Right forelimb (tissue), 1 donor: ENCODE data around the gene ACTG2.

ENCODE experiments used
- DNase-seq: peaks from one replicate; pipeline ENCODE4 v3.0.0-alpha.2; 2018

ACTG2 gene

DNA sequence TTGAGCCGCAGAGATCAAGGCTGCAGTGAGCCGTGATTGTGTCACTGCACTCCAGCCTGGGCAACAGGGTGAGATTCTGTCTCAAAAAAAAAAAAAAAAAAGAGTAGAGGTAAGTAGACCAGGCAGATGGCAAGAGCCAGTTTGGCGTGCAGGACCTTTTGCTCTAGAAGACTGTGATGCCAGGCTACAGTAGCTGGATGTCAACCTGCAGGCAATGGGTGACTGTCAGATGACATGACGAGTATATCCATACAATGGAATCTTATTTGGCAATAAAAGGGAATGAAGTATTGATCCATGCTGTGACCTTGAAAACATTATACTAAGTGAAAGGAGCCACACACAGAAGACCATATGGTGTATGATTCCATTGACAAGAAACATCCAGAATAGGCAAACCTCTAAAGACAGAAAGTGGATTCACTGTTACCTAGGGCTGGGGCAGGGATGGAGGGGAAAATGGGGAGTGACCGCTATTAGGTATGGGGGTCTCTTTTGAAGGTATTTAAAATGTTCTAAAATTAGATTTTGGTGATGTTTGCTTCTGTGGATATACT is 22.7 kb downstream of the ACTG2 start:
- DNase-seq = no peak

DNA sequence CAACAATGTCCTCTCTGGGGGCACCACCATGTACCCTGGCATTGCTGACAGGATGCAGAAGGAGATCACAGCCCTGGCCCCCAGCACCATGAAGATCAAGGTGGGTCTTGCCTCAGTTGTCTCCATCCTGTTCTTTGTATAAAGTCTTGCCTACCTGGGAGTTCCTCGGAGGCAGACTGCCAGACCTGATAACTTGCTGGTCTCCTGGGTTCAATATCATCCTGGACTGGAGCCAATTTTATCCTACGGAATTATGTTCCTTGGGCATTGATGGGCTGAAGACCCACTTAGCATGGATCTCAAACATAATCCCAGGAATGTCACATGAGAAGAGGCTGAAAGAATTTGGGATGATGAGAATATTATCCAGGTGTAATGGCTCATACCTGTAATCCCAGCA is 23.9 kb downstream of the ACTG2 start:
- no peak for DNase-seq

DNA sequence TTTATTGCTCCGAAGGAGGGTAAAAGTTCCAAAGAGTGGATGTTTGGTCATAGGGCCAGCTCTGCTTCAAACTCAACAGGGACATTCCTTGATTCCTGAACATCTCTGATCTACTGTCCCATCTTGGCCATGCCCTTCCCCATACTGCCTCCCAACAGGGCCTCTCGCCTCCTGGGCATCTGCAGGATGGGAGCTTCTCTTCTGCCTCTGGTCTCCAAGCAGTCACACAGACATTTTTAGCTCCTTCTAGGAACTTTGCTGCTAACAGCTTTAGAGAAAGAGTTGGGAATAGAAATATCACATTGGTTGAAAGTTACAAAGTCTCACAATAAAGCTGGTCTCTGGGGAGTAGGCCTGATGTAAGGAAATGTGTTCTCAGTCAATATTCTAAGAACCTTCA is 24.5 kb downstream of the ACTG2 start:
- no peak for DNase-seq

DNA sequence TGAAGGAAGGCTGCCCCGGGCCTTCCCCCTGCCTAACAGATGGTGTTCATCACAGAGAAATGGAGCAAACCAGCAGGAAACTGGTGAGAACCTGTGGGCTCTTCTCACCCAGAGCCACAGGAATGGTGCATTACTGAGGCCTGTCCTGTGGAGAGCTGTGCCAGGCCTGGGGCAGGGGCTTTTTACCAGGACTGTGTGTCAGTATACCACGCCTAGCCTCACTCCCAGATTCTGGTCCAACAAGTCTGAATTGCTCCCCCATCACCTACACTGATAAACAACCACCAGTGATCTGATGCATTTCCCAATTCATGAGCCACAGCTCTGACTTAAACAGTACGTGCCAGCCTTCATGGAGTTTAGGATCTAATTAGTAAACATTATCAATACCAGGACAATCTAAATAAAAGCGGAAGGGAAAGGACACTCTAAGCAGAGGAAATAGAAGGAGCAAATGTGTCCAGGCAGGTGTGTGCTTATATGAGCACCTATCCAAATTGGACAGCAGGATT is 24.9 kb downstream of the ACTG2 start:
- DNase-seq = no peak

DNA sequence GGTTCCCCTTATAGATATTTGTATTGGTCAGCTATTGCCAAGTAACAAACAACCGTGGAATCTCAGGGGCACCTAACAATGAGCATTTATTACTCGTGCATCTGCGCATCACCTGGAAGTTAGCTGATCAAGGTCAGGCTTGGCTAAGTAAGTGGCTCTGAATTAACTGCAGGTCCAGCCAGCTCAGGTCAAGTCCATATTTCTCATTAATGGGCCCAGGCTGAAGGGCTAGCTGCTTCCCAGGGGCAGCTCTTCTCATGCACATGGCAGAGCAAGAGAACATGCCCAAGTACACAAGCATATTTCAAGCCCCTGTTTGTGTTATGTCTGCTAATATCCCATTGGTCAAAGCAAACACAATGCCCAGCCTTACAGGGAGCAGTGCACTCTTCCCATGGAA is 26.0 kb downstream of the ACTG2 start:
- DNase-seq = no peak

DNA sequence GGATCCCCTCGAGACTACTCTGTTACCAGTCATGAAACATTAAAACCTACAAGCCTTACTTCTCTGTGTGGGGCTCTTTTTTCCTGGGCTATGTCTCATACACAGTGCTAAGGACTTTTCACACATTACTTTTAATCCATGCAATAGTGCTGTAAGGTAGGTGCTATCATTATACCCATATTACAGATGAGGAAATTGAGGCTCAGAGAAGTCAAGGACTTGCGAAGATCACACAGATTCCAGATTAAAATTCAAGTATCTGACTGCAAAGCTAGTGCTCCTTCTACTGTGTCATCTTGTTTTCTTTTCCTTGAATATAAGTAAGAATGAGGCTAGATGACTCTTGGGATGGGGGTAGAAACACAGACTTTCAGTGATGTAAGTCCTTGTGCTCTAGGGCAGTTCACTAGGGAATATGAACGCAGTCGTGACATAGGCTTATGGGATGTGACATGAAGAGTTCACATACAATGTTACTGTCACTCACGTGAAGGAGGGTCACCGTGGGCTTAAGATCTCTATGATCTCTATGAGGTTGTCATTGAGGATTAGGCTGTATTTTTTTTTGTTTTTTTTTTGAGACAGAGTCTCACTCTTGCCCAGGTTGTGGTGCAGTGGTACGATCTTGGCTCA is 26.9 kb downstream of the ACTG2 start:
- no peak for DNase-seq

DNA sequence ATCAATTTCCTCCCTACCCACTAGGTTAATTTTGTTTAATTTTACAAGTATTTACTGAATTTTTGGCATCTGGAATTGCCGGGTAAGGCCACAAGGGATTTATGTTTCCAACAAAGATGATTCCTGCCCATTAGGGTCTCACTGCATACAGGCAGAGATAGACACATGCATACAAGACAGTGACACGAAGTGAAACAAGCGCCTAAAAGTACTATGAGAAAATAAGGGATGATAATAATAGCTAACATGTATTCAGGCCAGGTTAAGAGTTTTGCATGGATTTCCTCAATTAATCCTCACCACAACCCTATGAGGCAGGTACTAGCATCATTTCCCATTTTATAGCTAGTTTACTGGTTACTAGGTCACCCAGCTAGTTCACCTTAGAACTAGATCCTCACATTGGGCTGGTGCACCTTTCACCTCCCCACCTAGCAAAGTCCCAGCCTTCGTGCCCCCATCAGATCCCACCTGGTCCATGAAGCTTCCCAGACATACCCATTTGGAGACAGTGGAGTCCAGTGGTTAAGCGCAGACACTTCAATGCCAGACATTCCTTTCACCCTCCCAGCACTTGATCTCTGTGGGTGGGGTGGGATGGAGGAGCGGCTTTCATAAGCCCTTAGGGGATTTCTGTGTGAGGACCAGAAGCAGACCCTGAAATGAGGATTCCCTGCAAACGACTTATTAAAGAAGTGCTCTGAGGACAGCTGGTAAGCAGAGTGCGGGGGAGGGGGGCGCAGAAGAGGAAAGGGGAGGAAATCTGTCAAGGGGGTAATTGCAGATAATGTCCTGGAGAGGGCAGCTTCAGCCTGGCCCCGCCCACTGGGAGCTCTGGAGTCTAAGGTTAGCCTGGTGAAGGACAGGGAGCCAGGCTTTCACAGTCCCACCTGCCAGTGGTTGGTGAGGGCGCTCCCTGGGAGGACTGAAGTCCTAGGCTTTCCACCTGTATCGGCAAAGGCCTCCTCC is 28.1 kb downstream of the ACTG2 start:
- DNase-seq = no peak

DNA sequence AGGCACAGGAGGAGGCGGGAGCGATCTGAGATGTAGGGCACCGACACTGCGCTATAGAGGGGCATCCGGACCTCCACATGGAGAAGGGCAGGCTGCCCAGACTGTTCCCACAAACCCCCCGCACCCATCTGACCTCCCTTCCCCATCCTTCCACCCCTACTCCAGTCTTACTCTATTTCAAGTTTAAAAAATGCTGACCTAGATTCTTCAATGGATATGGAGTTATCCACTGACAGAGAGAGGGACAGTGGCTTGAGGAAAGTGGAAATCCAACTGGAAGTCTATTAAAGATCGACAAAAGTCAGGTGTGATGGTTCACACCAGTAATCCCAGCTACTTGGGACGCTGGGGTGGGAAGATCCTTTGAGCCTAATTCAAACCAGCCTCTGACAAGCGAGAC is 28.8 kb downstream of the ACTG2 start:
- DNase-seq = no peak

DNA sequence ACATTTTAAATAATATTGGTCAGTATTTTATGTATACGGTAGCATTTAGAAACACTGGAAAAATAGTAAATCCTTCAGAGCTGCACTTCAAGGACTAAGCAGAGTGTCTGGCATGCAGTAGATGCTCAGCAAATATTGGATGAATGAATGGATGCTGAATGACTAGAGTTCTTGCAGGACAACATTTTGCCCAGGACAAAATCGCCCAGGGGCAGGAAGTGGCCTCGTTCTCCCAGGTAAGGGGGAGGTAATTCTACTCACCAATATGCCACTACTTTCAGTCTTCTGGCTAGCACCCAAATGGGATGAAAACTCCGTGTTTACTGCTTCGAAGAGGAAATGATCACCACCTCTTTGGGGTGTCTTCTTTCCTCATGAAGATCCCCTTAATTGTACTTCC is 29.9 kb downstream of the ACTG2 start:
- no peak for DNase-seq

DNA sequence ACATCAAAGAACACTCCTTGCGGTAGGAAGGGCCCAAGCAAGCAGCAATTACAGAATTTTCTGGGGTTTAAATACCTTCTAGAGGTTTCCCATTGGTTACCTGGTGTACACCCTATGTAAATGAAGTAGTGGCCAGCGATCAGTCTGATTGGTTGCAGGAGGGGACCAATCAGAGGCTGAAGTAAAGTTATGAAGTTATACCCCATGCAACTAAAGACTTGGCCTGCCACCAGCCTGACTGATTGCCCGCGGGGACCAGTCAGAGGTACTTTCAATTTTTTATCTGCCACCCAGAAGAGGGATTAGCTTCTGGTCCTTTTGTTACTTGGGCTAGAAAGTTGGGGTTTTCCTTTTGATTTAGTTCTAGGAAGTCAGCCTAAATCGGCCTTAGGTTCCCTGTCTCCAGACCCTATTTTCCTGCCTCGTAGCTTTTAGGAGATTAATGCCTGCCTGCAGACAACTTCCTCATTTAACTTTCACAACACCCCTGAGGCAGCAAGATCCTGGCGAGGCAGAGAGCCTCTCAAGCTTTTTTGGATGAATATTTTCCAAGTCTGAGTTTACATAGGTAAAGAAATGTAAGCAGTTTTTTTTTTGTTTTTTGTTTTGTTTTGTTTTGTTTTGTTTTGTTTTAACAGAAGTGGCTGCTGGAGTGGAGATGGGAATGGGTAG is 32.4 kb downstream of the ACTG2 start:
- no peak for DNase-seq

DNA sequence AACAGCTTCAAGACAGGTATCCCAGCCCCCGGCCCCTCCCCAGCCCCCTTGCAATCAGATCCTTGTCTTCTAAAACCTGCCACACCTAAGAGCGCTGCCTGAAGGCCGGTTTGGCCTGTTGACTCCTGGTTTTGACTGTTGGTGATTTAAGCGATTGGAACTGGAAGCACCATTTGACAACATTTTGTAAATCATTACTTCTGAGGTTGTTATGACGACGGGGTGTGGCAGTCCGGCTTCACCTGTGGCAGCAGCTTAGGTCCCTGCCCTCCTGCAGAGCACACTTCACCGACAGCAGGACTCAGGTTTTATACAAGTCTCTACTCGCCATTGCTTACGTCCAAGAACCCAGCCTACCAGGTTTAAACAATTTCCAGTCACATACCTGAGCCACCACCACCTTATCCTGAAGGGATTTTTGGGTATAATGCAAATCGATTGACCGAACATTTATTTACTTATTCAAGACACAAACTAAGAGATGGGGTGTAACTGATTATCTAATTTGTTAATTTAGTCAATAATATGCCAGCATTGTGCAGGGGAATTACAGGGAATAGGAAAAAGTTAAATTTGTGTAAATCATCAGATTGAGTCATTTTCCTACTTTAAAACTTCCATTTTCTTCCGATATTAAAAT is 33.2 kb downstream of the ACTG2 start:
- DNase-seq = no peak

DNA sequence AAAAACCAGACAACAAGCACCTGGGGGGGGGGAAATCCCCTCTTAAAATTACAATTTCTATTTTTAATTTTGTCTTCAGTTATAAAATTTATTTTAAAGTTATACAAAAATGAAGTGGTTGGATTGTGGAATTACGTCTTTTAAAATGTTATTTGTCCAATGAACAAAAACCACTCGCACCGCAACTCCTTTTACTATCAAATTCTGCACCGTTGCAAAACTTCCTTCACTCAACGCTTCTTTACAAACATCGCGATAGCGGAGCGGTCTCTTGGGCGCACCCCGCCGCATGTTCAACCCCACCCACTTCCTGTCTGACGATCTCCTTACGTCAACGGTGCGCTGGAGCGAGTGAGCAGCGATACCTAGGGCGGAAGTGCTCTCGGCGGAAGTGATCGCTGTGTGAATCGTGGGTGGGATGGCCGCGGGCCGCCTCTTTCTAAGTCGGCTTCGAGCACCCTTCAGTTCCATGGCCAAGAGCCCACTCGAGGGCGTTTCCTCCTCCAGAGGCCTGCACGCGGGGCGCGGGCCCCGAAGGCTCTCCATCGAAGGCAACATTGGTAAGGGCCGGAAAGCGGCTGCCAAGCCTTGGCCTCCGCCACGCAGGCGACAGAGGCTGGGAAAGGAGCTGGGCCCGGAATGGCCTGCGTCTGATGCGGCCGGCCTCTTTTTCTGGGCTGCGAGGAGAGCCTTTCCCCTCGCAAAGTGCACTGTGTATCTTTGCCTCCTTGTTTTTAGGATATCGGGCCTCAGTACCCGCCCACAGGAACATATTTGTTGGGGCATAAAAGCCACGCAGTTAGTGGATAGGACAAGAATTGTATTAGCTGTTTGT is 33.9 kb downstream of the ACTG2 start, which contains the start of gene DGUOK:
DGUOK (plus strand) TSS at position 388 of the 835 bp plus-strand sequence; CDS start at position 419, 31 bp downstream.
- DNase-seq = peak; percentile 97

DNA sequence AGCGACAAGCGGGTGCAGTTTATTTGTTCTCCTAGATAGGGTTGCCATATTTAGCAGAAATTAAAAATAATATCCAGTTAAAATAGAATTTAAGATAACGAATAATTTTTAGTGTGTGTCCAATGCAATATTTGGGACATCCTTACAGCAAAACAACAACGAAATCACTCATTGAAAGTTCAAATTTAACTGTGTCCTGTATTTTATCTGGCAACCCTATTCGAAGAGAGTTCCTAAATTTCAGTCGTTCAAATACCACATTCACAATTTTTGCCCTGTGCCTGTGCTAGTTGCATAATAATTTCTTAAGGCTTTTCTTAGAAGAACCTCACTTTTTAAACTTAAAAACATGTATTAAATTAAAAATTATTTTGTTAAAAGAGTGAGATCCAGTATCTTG is 34.5 kb downstream of the ACTG2 start:
- DNase-seq = no peak

DNA sequence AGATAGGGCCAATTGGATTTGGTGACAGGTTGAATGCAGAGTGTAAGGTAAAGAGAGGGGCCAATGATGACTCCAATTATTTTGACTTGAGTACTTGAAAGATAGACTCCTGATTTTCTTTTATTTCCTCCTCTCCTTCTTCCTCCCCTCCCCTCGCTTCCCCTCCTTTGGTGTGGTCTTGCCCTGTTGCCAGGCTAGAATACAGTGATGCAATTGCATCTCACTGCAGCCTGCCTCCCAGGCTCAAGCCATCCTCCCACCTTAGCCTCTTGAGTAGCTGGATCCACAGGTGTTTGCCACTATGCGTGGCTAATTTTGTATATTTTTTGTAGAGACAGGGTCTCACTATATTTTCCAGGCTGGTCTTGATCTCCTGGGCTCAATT is 36.1 kb downstream of the ACTG2 start:
- DNase-seq = no peak

DNA sequence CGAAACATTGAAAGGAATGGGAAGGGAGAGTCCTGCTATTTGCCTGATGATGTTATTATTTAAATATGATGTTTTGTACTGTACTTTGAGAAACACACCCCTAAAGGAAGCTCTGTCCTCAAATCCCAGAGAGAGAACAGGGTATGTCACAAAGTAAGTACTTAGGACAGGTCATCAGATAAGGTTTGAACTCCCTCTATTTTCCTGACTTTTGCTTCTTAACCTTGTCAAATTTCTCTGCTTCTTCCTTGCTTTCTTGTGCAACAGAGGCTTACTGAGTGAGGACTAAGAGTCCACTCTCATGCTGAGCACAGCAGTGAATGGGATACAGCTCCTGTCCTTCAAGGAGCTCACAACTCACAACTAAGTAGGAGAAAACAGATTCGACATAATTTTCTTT is 37.6 kb downstream of the ACTG2 start:
- DNase-seq = no peak

DNA sequence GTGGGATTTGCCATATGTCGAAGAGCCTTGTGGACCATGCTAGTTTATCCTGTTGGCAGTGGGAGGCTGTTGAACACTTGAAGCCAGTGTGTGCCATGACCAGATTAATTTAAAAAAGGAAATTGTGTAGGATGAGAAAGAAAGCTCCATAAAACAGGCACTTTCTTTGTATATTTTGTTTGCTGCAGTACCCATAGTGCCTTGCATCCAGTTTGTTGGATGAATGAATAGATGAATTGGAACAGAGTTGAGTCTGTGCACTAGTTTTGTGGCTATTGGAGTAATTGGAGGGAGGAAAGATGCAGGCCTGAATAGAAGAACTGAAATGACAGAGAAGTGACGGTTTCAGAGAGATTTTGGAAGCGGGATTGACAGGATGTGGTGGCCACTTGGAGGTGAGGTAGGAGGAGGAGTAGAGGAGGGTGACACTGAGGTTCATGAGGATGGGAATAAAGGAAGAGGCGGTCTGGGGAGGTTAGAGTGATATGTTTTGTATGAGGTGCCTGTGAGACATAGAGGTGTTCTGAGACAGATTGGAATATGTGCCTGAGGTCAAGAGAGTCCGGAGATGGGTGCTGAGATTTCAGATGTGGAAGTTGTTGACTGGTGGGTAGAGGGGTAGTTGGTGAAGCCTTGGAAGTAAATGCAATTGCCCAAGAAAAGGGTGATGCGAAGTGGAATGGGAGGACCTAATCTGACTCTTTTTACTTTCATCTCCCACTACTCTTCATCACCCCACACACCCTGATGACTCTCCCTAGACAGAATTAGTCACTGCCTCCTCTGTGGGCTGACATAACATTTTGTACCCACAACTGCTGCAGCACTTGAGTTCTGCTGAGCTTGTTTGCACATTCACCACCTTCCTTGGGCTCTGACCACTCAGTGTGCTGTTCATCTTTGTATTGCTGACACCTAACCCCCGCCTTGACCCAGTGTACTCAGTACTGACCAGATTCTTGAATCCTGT is 39.0 kb downstream of the ACTG2 start:
- DNase-seq = no peak

DNA sequence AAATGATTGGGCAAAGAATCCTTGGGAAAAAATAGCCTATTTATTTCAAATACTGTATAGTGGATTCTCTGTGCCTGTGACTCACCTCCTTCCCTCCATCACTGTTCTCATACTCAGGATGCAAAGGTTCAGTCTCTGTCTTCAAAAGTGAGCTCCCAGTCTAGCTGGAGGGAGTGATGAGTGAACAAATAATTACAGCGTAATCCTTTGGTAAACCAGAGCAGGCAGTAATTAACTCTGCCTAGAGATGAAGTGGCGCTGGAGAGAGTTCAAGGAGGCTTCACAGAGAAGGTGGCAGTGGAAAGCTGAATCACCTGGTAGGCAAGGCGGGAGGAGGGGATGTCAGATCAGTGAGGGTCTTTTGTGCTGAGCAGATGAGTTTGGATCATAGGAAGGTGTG is 40.4 kb downstream of the ACTG2 start:
- no peak for DNase-seq

DNA sequence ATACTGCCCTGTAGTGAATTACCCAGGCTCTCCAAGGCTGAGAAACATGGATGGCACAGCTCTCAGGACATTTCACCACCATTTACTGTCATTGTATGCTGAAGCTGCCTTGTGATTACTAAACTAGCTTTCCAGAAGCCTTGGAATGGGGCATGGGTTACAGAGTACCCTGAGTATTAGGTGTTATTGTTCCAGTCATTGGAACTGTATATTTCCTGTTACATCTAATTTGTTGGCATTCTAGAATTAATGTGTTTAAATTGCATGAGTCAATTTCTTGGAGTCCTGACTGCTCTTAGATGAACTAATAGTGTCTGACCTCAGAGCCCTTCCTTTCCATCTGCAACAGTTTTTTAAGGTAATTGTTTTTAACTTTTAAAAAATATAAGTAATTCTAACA is 42.8 kb downstream of the ACTG2 start:
- DNase-seq = no peak

DNA sequence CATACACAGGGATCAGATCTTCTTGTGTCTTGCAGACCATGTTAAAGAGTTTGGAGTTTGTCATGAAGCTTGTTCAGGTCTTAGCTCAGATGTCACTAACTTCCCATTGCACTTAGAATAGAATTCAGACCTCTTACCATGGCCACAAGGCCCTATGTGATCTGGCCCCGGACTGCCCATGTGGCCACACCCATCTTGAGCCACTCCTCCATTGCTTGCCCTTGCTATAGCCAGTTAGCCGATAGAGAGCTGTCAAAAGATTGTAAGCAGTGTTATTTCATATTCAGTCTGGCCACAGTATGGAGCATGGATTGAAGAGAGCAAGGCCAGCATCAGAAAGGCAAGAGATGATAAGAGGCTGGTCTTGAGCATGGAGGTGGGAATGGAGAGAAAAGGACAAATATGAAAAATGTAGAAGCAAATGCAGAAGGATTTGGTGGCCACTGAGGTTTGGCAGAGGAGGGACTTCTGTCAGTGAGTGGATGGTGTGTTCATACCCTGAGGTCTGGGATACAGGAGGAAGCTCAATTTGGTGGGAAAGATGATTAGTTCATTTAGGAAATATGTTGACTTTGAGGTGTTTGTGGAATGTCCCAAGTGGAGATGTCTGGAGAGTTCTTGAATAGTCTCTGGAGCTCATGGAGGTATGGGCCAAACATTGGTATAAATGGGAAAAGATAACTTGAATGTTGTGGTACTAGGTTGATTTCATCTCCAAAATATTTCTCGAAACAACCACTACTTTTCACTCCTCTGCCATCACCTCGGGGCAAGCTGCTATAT is 44.5 kb downstream of the ACTG2 start:
- DNase-seq = no peak

DNA sequence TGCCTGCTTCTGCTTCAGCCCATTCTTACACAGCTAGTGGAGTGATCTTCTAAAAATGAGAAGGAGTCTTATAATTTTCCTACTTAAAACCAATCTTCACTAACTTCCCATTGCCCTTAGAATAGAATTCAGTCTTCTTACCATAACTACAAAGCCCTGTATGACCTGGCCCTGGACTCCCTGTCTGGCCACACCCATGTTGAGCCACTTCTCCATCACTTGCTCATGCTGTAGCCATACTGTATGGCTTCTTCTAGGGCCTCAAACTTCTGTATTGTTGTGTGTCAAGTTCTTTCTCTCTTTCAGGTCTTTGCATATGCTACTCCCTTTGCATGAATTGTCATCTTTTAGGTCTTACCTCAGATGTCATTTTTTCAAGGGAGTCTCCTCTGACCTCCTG is 45.1 kb downstream of the ACTG2 start:
- no peak for DNase-seq
